Left hindlimb (tissue), 1 donor: ENCODE data around the gene USP36.
"Not testable (repeated sequence)": the region's sequence is repeated elsewhere in the genome, so short reads cannot be mapped to it uniquely, and the experiment has no call there.

Source experiments
- DNase-seq: peaks from one replicate; pipeline ENCODE4 v3.0.0-alpha.2; 2018

USP36 gene

GRCh38 chr17:78840780-78841611 lies at the start of gene USP36:
TSS of gene USP36 (minus strand) at chr17:78840814. CDS start at chr17:78836363, 4,451 bp downstream.
- DNase-seq, result peak; percentile 100

DNA sequence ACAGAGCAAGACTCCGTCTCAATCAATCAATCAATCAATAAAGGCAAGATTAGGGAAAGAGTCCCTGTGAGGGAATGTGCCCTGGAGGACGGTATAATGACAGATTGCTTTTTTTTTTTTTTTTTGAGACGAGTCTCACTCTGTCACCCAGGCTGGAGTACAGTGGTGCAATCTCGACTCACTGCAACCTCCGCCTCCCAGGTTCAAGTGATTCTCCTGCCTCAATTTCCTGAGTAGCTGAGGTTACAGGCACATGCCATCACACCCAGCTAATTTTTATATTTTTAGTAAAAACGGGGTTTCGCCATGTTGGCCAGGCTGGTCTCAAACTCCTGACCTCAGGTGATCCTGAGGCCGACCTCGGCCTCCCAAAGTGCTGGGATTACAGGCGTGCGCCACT lies 49.5 kb upstream of the USP36 start:
- DNase-seq, result not testable (repeated sequence)

DNA sequence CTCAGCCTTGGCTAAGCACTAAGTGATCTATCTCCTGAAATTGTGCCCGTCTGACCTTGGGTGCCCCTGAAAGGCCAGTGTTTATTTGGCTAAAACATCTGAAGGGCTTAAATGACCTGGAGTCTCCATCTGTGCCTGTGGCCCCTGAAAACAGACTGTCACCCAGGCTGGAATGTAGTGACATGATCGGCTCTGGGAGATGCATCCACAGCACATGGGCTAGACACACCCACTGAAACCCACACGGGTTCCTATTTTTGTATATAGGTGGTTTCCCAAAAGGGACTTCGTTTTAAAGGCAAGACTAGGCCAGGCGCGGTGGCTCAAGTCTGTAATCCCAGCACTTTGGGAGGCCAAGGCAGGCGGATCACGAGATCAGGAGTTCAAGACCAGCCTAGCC lies 48.9 kb upstream of the USP36 start:
- no peak for DNase-seq

- no peak for DNase-seq
Observed at GRCh38 chr17:78888941-78889518, 48.4 kb upstream of the USP36 start.

DNA sequence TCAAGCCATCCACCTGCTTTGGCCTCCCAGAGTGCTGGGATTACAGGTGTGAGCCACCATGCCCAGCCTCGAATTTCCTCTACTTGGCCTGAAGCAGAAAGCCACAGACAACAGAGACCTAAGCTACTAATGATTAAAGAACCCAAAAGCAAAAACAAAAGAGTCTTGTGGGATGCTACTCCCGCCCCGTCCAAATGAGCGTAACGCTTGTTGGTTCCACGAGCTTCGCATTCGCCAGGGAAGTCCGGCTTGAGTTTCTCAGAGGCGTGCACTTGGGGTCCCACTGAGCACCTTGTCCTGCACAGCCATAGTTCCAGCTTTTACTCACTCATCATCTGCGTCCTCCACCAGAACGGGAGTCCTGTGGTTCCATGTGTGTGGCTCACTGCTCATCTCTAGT lies 46.3 kb upstream of the USP36 start:
- no peak for DNase-seq

DNA sequence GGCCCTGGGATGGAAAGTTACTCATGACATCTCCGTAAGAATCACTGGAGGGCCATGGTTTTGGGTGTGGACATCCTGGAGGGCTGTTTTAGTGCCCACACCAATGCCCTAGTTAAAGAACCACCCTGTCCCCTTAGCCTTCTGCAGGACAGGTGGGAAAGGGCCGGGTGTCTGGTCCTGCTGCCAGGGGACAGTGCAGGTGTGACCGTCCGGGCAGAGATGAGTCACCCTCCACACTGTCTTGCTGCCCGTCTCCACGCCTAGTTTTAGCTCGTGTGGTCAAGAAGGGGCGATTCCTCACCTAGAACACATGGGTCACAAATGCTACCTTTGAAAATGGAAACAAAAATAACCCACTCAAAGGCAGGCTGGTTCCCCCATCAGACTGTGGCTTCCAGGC lies 45.3 kb upstream of the USP36 start:
- no peak for DNase-seq

GRCh38 chr17:78884876-78885667 lies 44.5 kb upstream of the USP36 start:
- DNase-seq, result no peak

DNA sequence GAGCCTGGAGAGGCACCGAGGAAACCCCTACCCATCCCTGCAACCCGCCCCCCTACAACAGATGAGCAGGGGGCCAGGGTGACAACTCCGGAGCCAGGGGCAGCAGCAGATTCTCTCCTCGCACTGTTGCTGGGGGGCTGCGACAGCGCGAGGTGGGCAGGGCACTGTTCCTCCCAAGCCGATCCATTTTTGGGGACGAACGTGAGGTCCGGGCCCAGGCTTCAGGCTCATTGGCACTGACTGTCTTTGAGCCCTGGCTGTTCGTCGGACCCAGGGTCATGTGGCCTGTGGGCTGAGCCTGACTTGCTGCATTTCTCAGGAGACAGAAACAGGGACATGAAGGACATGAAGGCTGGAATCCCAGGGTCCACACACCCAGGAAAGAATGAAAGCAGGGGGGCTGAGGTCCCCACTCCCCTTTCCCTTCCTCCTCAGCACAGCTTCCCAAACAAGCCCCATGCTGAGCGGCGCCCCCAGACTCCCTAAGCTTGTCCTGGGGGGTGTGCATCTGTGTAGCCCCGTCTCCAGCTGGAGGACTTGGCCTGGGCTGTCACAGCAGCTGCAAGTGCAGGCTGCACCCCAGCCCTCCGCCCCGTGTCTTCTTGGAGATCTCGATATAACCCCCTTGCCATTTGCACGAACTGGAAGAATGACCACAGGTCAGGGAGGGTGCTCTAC lies 43.7 kb upstream of the USP36 start:
- no peak for DNase-seq

DNA sequence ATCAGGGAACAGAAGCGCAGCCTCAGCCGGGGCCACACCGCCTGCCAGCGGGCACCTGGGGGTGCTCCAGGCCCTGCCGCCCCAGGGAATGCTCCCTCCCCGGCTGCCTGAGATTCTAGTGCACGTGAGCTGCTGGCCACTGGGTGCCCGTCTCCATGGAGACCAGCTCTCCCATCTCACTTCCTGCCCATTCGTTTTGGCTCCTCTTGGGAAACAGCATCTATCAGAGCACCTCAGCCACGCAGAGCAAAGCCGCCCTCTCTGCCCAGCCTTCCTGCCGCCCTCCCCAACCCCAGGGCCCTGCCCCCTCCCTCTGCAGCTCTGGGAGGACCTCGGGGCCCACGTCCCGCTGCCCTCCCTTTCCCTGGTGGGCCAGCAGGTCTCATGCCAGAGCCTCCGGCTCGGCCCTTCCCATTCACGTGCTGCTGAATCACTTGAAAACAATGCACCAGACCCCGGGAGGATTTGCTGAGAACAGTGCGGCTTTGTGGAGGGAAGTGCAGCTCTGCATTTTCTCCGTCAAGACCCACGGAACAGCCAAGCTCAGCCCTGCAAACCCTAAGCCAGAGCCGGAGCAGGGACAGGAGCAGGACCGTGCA lies 43.0 kb upstream of the USP36 start:
- DNase-seq, result peak; percentile 90

GRCh38 chr17:78883089-78883532 lies 42.5 kb upstream of the USP36 start:
- peak; percentile 84 for DNase-seq

- DNase-seq, result no peak
Observed at GRCh38 chr17:78882540-78883088, 42.0 kb upstream of the USP36 start.

- peak; percentile 94 for DNase-seq
Observed at GRCh38 chr17:78879635-78880186, 39.1 kb upstream of the USP36 start.

GRCh38 chr17:78878871-78879527 lies 38.4 kb upstream of the USP36 start:
- DNase-seq, result no peak

GRCh38 chr17:78878261-78878660 lies 37.6 kb upstream of the USP36 start:
- no peak for DNase-seq

DNA sequence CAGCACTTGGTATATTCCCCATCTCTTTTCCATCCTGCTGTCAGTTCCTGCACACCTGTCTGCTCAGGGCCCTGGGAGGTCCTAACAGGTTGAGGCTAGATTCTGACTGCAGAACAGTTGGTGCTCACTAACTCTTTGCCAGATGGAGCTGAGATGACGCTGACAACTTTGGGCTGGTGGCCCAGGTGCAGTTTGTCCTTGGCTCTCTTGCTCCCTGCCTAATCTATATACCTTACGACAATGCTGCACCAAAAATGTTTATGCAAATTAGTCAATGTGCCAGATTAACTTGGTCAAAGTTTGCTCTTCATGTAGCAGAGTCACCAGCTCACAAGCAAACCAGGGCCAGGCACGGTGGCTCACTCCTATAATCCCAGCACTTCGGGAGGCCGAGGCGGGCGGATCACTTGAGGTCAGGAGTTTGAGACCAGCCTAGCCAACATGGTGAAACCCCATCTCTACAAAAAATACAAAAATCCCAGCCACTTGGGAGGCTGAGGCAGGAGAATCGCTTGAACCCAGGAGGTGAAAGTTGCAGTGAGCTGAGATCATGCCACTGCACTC lies 36.4 kb upstream of the USP36 start:
- not testable (repeated sequence) for DNase-seq

GRCh38 chr17:78876094-78876597 lies 35.5 kb upstream of the USP36 start:
- DNase-seq, result no peak

DNA sequence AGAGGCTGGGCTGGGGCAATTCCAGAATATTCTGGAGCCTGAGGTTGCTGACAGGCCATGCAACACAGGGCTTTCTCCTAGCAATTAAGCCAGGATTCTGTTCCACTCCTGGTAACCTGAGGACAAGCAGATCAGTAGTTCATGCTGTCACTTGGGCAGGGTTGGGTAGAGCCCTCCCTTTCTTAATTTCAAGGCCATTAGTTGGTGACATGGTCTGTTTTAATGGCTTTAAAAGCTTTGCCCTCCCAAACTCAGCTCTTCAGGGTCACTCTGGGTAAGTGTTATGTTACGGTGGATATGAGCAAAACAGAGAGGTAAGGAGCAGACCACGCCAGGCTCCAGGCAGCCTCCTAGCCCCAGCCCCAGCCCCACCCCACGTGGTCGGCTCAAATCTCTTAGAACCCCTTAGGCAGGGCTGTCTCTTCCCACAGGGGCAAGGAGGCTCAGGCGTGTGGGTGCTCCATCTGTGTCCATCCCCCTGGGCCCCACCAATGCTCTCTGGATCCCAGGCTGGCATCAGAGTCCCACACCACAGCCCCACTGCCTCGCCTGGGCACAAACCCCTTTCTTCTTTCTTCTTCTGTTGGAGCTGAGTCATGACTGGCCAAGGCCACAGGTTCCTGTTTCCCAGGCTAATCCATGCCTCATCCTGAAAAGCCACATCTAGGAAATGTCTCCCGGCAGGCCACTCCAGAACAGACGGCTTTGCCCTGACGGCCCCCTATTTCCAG lies 34.9 kb upstream of the USP36 start:
- no peak for DNase-seq

GRCh38 chr17:78873519-78874340 lies 33.1 kb upstream of the USP36 start:
- peak; percentile 72 for DNase-seq

DNA sequence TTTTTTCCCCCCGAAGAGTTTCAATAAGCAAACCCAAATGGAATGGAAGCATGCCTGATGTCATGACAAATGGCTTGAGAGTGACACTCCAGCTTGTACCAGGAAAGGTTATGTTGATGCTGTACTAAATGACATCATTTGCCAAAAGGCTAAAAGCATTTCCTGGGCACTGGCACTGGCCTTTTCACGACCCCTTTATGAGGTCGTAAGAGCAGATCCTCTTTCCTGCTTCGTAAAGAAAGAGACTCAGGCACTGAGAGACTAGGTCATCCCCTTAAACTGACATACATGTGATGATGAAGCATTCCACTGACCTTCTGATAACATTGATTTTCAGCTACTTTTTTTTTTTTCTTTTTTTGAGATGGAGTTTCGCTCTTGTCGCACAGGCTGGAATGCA lies 31.9 kb upstream of the USP36 start:
- no peak for DNase-seq
